Right lobe of liver (tissue), 4 donors: Measurements from ENCODE around the gene ST3GAL2.

ENCODE experiments used
- POLR2A ChIP-seq: fragments of 450-650 bp; IDR thresholded peaks from one replicate; pipeline ENCODE4 v1.6.1; 2017; ENCODE audit warnings: antibody characterized with exemption, mild to moderate bottlenecking
- TF ChIP-seq, protein P1 (sequence below), 4 donors: fragments of 200-600 bp in 3 of 4; fragments of 450-650 bp in 1 of 4; IDR thresholded peaks; one replicate each; pipeline versions ENCODE4 v1.5.1 to v1.8.0; 2016 to 2022; ENCODE audit warnings: antibody characterized with exemption in 4 of 4, mild to moderate bottlenecking in 2 of 4
- donor health status: DM: no; HTN: no; CAD: no.
- donor health status: DM: no; HTN: no; CAD: no.
- donor health status: DM: no; HTN: yes; CAD: no.

DNA sequence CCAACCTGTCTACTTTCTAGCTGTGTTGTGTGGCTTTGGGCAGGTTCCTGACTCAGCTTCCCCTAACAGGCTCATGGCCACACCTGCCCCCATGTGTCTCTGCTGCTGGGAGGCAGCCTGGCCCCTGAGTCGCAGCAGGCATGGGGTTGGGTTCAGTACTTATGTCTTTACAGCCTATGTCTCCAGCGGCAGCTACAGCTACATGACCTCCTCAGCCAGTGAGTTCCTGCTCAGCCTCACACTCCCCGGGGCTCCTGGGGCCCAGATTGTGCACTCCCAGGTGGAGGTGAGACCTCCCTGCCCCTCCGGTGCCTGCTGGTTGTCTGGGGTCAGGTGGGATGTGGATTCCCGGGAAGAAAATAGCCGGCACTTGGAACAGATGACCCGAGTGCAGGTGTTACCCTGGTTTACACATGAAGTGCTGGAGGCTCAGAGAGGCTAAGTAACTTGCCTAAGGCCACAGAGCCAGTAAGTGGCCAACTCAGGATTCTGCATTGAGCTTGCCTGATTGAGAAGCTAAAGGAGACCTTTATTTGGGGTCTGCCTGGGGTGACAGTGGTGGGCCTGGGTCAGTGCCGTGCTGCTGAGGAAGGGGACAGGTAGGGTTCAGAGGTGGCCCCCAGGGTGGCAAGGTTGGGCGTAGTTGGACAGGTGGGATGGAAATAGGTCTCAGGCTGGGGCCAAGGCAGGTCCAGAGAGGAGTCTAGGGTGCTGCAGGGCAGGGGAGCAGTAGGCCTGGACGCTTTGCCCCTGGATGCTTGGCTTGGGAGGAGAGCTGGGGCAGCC lies 31.4 kb upstream of the ST3GAL2 start:
- TF ChIP-seq, protein P1, sequence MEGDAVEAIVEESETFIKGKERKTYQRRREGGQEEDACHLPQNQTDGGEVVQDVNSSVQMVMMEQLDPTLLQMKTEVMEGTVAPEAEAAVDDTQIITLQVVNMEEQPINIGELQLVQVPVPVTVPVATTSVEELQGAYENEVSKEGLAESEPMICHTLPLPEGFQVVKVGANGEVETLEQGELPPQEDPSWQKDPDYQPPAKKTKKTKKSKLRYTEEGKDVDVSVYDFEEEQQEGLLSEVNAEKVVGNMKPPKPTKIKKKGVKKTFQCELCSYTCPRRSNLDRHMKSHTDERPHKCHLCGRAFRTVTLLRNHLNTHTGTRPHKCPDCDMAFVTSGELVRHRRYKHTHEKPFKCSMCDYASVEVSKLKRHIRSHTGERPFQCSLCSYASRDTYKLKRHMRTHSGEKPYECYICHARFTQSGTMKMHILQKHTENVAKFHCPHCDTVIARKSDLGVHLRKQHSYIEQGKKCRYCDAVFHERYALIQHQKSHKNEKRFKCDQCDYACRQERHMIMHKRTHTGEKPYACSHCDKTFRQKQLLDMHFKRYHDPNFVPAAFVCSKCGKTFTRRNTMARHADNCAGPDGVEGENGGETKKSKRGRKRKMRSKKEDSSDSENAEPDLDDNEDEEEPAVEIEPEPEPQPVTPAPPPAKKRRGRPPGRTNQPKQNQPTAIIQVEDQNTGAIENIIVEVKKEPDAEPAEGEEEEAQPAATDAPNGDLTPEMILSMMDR (IDR thresholded peaks at IDR 0.05) = no peak
- no peak for TF ChIP-seq POLR2A
